Measurements from ENCODE around the gene IL5. TPM values are rescaled to one million over a fixed set of nuclear protein-coding genes. Genes with fewer than 3 reads are reported as not detected.

Gene IL5
- total and polyA plus RNA-seq, 2 donors (not counting 1 experiment from before 2014, with no cell fraction given) = not detected

DNA sequence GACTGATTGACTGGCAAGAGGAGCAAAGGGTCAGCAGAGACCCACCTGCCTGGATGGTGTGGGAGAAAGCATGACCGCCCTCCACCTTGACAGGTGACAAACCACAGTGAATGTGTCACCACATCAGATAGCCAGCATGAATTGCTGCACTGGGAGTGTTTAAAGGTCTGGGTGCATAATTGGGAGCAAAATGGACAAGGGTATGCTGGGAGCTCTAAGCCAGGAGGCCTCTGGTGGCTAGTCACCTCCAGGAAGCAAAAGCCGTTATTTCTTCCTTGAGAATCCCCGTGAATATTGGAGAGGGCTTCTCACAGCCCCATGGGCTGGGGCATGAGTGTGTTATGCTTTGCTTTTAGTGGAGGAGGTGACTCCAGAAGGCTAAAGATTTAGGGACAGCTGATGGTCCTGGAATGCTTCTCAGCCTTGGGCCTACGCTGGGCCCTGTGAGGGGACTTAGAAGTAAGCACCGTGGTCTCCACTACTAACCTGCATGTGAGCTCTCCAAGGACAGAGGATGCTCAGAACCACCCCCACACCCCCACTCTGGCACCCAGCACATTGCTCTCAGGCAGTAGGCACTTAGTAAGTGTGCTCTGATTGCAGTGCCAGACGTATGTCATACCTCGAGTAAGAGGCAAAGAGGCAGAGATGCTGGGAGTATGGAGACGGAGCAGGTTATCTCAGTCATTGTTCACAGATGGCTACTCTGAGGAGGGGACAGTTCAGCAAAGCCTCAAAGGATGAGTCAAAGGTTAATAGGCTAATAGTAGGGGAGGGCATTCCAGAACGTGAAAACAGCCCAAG lies 43.7 kb downstream of the IL5 start:
- Histone ChIP-seq H3K9me3 (ENCODE audit: control insufficient read depth, insufficient read depth, low read depth, low read length) (no peaks in the 10 kb centered on the region), H3K27me3 (ENCODE audit: control insufficient read depth, insufficient read depth, low read length) (no peaks in the 10 kb centered on the region), H4K20me1 (ENCODE audit: control insufficient read depth, extremely low read depth, insufficient read depth, low read length) (no peaks in the 10 kb centered on the region), H3K4me1 (ENCODE audit: control insufficient read depth, extremely low read depth, insufficient read depth, low read length) (peaks cover 40% of the 10 kb centered on the region), H3K27ac (ENCODE audit: insufficient read depth, low read length) (no peak overlapping the region), H3K9ac (ENCODE audit: insufficient read depth, low read length) (no peak overlapping the region), H3K4me2 (ENCODE audit: extremely low read depth, insufficient read depth, low read length) (no peak overlapping the region), H3K36me3 (ENCODE audit: control insufficient read depth, insufficient read depth, low read length) (no peaks in the 10 kb centered on the region), H2AFZ (ENCODE audit: low read length) (no peak overlapping the region), H3K79me2 (ENCODE audit: control insufficient read depth, insufficient read depth, low read length) (no peaks in the 10 kb centered on the region), H3K4me3 (replicated peaks in 1 of 4; ENCODE audit: control extremely low read depth in 1 of 4, insufficient read depth in 1 of 4, low read depth in 3 of 4, low read length in 4 of 4) (no peak overlapping the region)
- TF ChIP-seq EZH2 (IDR thresholded peaks at IDR 0.05; ENCODE audit: low read length, missing control alignments) = no peak
- TF ChIP-seq, protein P1, sequence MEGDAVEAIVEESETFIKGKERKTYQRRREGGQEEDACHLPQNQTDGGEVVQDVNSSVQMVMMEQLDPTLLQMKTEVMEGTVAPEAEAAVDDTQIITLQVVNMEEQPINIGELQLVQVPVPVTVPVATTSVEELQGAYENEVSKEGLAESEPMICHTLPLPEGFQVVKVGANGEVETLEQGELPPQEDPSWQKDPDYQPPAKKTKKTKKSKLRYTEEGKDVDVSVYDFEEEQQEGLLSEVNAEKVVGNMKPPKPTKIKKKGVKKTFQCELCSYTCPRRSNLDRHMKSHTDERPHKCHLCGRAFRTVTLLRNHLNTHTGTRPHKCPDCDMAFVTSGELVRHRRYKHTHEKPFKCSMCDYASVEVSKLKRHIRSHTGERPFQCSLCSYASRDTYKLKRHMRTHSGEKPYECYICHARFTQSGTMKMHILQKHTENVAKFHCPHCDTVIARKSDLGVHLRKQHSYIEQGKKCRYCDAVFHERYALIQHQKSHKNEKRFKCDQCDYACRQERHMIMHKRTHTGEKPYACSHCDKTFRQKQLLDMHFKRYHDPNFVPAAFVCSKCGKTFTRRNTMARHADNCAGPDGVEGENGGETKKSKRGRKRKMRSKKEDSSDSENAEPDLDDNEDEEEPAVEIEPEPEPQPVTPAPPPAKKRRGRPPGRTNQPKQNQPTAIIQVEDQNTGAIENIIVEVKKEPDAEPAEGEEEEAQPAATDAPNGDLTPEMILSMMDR (conservative IDR thresholded peaks at IDR 0.05 in 1 of 2, IDR thresholded peaks at IDR 0.05 in 1 of 2; ENCODE audit: low read depth in 1 of 2, low read length in 2 of 2) = no peak
- DNase-seq (ENCODE audit: low read depth in 2 of 2) = no peak

DNA sequence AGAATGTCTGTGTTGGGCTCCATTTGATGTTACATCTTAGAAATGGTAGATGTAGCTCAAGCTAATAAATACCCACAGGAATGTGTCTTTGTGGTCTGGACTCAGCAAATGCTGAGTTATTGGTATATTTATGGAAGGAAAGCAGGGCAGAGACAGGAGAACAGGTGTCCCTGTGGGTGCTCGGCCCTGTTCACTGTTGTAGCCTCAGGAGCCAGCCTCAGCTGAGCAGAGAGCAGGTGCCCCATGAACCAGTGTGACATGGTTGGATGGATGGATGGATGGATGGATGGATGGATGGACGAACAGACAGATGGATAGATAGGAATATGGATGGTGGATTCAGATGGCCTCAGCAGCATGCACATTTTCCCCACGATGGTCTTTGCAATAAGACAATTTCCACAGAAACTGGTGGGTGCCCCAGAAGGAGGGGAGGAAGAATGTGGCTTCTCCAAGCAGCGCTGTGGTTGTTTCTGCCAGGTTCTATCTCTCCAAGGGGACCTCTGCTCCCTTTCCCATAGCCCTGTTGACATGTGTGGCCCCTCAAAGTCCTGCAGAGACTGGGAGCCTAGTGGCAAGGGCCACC lies 44.5 kb downstream of the IL5 start:
- Histone ChIP-seq H3K4me3 (replicated peaks in 1 of 4; ENCODE audit: control extremely low read depth in 1 of 4, insufficient read depth in 1 of 4, low read depth in 3 of 4, low read length in 4 of 4) (no peak overlapping the region), H3K9ac (ENCODE audit: insufficient read depth, low read length) (no peak overlapping the region), H3K4me2 (ENCODE audit: extremely low read depth, insufficient read depth, low read length) (no peak overlapping the region), H2AFZ (ENCODE audit: low read length) (no peak overlapping the region), H3K27ac (ENCODE audit: insufficient read depth, low read length) (peak overlapping the region; percentile 93), H4K20me1 (ENCODE audit: control insufficient read depth, extremely low read depth, insufficient read depth, low read length) (no peaks in the 10 kb centered on the region), H3K4me1 (ENCODE audit: control insufficient read depth, extremely low read depth, insufficient read depth, low read length) (peaks cover 46% of the 10 kb centered on the region), H3K9me3 (ENCODE audit: control insufficient read depth, insufficient read depth, low read depth, low read length) (no peaks in the 10 kb centered on the region), H3K36me3 (ENCODE audit: control insufficient read depth, insufficient read depth, low read length) (no peaks in the 10 kb centered on the region), H3K27me3 (ENCODE audit: control insufficient read depth, insufficient read depth, low read length) (no peaks in the 10 kb centered on the region), H3K79me2 (ENCODE audit: control insufficient read depth, insufficient read depth, low read length) (no peaks in the 10 kb centered on the region)
- DNase-seq (ENCODE audit: low read depth in 2 of 2) = peak in 1 of 2 donors; percentile 48
- TF ChIP-seq EZH2 (IDR thresholded peaks at IDR 0.05; ENCODE audit: low read length, missing control alignments) = no peak
- TF ChIP-seq, protein P1 (conservative IDR thresholded peaks at IDR 0.05 in 1 of 2, IDR thresholded peaks at IDR 0.05 in 1 of 2; ENCODE audit: low read depth in 1 of 2, low read length in 2 of 2) = no peak

DNA sequence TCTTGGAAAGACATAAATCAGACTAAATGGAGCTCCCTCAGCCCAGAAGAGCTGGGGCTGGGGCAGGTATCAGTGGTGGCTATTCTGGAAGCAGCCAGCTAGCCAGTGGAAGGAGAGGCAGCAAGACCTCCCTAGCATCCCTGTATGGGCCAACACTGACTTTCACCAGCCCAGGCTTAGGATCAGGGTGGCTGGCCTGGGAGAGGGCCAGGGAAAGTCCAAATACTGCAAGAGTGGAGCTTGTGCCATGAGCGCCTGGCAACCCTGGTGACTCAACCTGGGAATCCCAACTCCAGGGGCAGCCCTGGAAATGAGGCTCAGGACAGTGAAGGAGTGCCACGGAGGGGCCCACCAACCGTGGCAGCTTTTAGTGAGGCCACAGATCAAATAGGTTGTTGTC lies 45.2 kb downstream of the IL5 start:
- Histone ChIP-seq H3K4me3 (replicated peaks in 1 of 4; ENCODE audit: control extremely low read depth in 1 of 4, insufficient read depth in 1 of 4, low read depth in 3 of 4, low read length in 4 of 4) (no peak overlapping the region), H2AFZ (ENCODE audit: low read length) (no peak overlapping the region), H3K27ac (ENCODE audit: insufficient read depth, low read length) (peak overlapping the region; percentile 93)

More for the DNA sequence above, 45.2 kb downstream of the IL5 start:
- Histone ChIP-seq H3K4me1 (ENCODE audit: control insufficient read depth, extremely low read depth, insufficient read depth, low read length) (peaks cover 46% of the 10 kb centered on the region), H3K9ac (ENCODE audit: insufficient read depth, low read length) (peak overlapping the region; percentile 3), H4K20me1 (ENCODE audit: control insufficient read depth, extremely low read depth, insufficient read depth, low read length) (no peaks in the 10 kb centered on the region), H3K27me3 (ENCODE audit: control insufficient read depth, insufficient read depth, low read length) (no peaks in the 10 kb centered on the region), H3K79me2 (ENCODE audit: control insufficient read depth, insufficient read depth, low read length) (no peaks in the 10 kb centered on the region), H3K9me3 (ENCODE audit: control insufficient read depth, insufficient read depth, low read depth, low read length) (no peaks in the 10 kb centered on the region), H3K36me3 (ENCODE audit: control insufficient read depth, insufficient read depth, low read length) (no peaks in the 10 kb centered on the region), H3K4me2 (ENCODE audit: extremely low read depth, insufficient read depth, low read length) (peak overlapping the region; percentile 95)
- DNase-seq (ENCODE audit: low read depth in 2 of 2) = peak in 1 of 2 donors; percentile 40
- TF ChIP-seq, protein P1 (conservative IDR thresholded peaks at IDR 0.05 in 1 of 2, IDR thresholded peaks at IDR 0.05 in 1 of 2; ENCODE audit: low read depth in 1 of 2, low read length in 2 of 2) = no peak
- TF ChIP-seq EZH2 (IDR thresholded peaks at IDR 0.05; ENCODE audit: low read length, missing control alignments) = no peak

Measured in fibroblast of lung (primary cell).